Measurements from ENCODE around the gene SELENOI.
"Not testable (repeated sequence)": the region's sequence is repeated elsewhere in the genome, so short reads cannot be mapped to it uniquely, and the experiment has no call there.

The SELENOI gene

GRCh38 chr2:26327291-26328272 lies 18.4 kb upstream of the SELENOI start:
- no peak for DNase-seq

- not testable (repeated sequence) for DNase-seq
Observed at GRCh38 chr2:26329083-26329482, 16.9 kb upstream of the SELENOI start.

- DNase-seq: peak; percentile 55
Observed at GRCh38 chr2:26330114-26330549, 15.8 kb upstream of the SELENOI start.

GRCh38 chr2:26330604-26331003 lies 15.3 kb upstream of the SELENOI start:
- DNase-seq: no peak

- DNase-seq: not testable (repeated sequence)
Observed at GRCh38 chr2:26331321-26331720, 14.6 kb upstream of the SELENOI start.

GRCh38 chr2:26333293-26333692 lies 12.7 kb upstream of the SELENOI start:
- DNase-seq: no peak

GRCh38 chr2:26335231-26335630 lies 10.7 kb upstream of the SELENOI start:
- DNase-seq: no peak

GRCh38 chr2:26336719-26337118 lies 9.2 kb upstream of the SELENOI start:
- no peak for DNase-seq

GRCh38 chr2:26337298-26337697 lies 8.6 kb upstream of the SELENOI start:
- no peak for DNase-seq

GRCh38 chr2:26340831-26341230 lies 5.1 kb upstream of the SELENOI start:
- DNase-seq: no peak

- DNase-seq: no peak
Observed at GRCh38 chr2:26344581-26345282, 1.2 kb upstream of the SELENOI start.

GRCh38 chr2:26345283-26345544 lies 729 bp upstream of the SELENOI start:
- no peak for DNase-seq

- DNase-seq: peak; percentile 32
Observed at GRCh38 chr2:26346454-26347053, 611 bp downstream of the SELENOI start, which contains the start of gene ADGRF3. Gene ADGRF3, minus strand, starts transcription at chr2:26346789. Its CDS starts 555 bp downstream, at chr2:26346234.

- no peak for DNase-seq
Observed at GRCh38 chr2:26347286-26347865, 1.4 kb downstream of the SELENOI start.

GRCh38 chr2:26349690-26350089 lies 3.7 kb downstream of the SELENOI start:
- no peak for DNase-seq

GRCh38 chr2:26351375-26352090 lies 5.6 kb downstream of the SELENOI start:
- DNase-seq: no peak

- no peak for DNase-seq
Observed at GRCh38 chr2:26352892-26353291, 6.9 kb downstream of the SELENOI start.

- DNase-seq: not testable (repeated sequence)
Observed at GRCh38 chr2:26354469-26354868, 8.5 kb downstream of the SELENOI start.

GRCh38 chr2:26355038-26355995 lies 9.4 kb downstream of the SELENOI start:
- no peak for DNase-seq

- DNase-seq: no peak
Observed at GRCh38 chr2:26356111-26356510, 10.2 kb downstream of the SELENOI start.

- DNase-seq: no peak
Observed at GRCh38 chr2:26356771-26357170, 10.8 kb downstream of the SELENOI start.
